Neural cell (in vitro differentiated cells): Measurements from ENCODE around the gene MSI2. TPM values are rescaled to one million over a fixed set of nuclear protein-coding genes. Genes with fewer than 3 reads are reported as not detected.

Experiments used
- H2AFZ ChIP-seq: fragments of 200-600, 300-800 bp; sonication (generic), shearing (Covaris generic); 2 replicates; pipeline ENCODE4 v1.6.0; 2014; ENCODE audit warnings: low read depth, mild to moderate bottlenecking, antibody characterized with exemption, low read length, moderate library complexity
- H3F3A ChIP-seq: fragments of 200-600 bp; shearing (Covaris generic); 2 replicates; pipeline ENCODE4 v1.6.1; 2016; ENCODE audit warnings: mild to moderate bottlenecking, moderate library complexity, mixed read lengths, antibody characterized with exemption, low read length; ENCODE audit not compliant: insufficient read depth, poor library complexity, severe bottlenecking
- H3K27ac ChIP-seq: fragments of 200-600, 300-800 bp; sonication (generic), shearing (Covaris generic); 2 replicates; pipeline ENCODE4 v1.5.1; 2014; ENCODE audit warnings: mild to moderate bottlenecking, low read length, moderate library complexity
- H3K27me3 ChIP-seq: fragments of 300-800, 200-600 bp; sonication (generic), shearing (Covaris generic); 2 replicates; pipeline ENCODE4 v1.6.0; 2014; ENCODE audit warnings: mild to moderate bottlenecking, low read depth, low read length, moderate library complexity; ENCODE audit not compliant: insufficient read depth
- H3K36me3 ChIP-seq: fragments of 300-800, 200-600 bp; sonication (generic), shearing (Covaris generic); 2 replicates; pipeline ENCODE4 v1.5.1; 2014; ENCODE audit warnings: mild to moderate bottlenecking, antibody characterized with exemption, low read length, moderate library complexity; ENCODE audit not compliant: insufficient read depth
- H3K4me2 ChIP-seq: fragments of 300-800, 200-600 bp; sonication (generic), shearing (Covaris generic); 2 replicates; pipeline ENCODE4 v1.6.0; 2014; ENCODE audit warnings: mild to moderate bottlenecking, low read length
- H3K4me3 ChIP-seq: fragments of 300-800, 200-600 bp; sonication (generic), shearing (Covaris generic); 2 replicates; pipeline ENCODE4 v1.5.1; 2014; ENCODE audit warnings: mild to moderate bottlenecking, low read length, moderate library complexity
- H3K79me2 ChIP-seq: fragments of 200-600 bp; shearing (Covaris generic); replicated peaks from 2 replicates; pipeline ENCODE4 v1.6.0; 2014; ENCODE audit warnings: mild to moderate bottlenecking, low read length, moderate library complexity; ENCODE audit not compliant: insufficient read depth
- H3K9ac ChIP-seq: fragments of 300-800, 200-600 bp; sonication (generic), shearing (Covaris generic); 2 replicates; pipeline ENCODE4 v1.6.1; 2016; ENCODE audit warnings: mild to moderate bottlenecking, low read length, mixed read lengths
- H3K9me2 ChIP-seq: fragments of 200-600 bp; shearing (Covaris generic); 2 replicates; pipeline ENCODE4 v1.6.1; 2016; ENCODE audit warnings: mild to moderate bottlenecking, low read length, mixed read lengths; ENCODE audit not compliant: insufficient read depth
- H3K9me3 ChIP-seq: fragments of 200-600, 300-800 bp; sonication (generic), shearing (Covaris generic); 2 replicates; pipeline ENCODE4 v1.6.1; 2016; ENCODE audit warnings: mild to moderate bottlenecking, mixed run types, low read length, moderate library complexity, mixed read lengths
- H4K20me1 ChIP-seq: fragments of 200-600 bp; shearing (Covaris generic); 2 replicates; pipeline ENCODE4 v1.6.1; 2016; ENCODE audit warnings: mild to moderate bottlenecking, mixed run types; ENCODE audit not compliant: insufficient read depth
- EP300 ChIP-seq: fragments of 450-650 bp; conservative IDR thresholded peaks from 2 replicates; pipeline ENCODE4 v1.6.1; 2014; ENCODE audit warnings: antibody characterized with exemption, mild to moderate bottlenecking, moderate library complexity; ENCODE audit not compliant: poor library complexity, severe bottlenecking
- EZH2 ChIP-seq: fragments of 200-600, 300-800 bp; shearing (Covaris generic), sonication (generic); IDR thresholded peaks from 2 replicates; pipeline ENCODE4 v1.6.1; 2014; ENCODE audit warnings: antibody characterized with exemption, low read length, borderline replicate concordance, mild to moderate bottlenecking; ENCODE audit not compliant: insufficient read depth, poor library complexity, severe bottlenecking
- MXI1 ChIP-seq: fragments of 450-650 bp; conservative IDR thresholded peaks from 2 replicates; pipeline ENCODE4 v1.6.1; 2014; ENCODE audit warnings: antibody characterized with exemption, mild to moderate bottlenecking; ENCODE audit not compliant: poor library complexity, severe bottlenecking
- POLR2AphosphoS5 ChIP-seq: IDR thresholded peaks from 2 replicates; pipeline ENCODE4 v1.6.1; 2012
- RAD21 ChIP-seq: fragments of 450-650 bp; conservative IDR thresholded peaks from 2 replicates; pipeline ENCODE4 v1.6.1; 2014; ENCODE audit warnings: antibody characterized with exemption, mild to moderate bottlenecking, moderate library complexity
- REST ChIP-seq: IDR thresholded peaks from 2 replicates; pipeline ENCODE4 v1.6.1; 2012; ENCODE audit warnings: borderline replicate concordance
- SMC3 ChIP-seq: fragments of 450-650 bp; conservative IDR thresholded peaks from 2 replicates; pipeline ENCODE4 v1.6.1; 2014; ENCODE audit warnings: antibody characterized with exemption, mild to moderate bottlenecking, moderate library complexity; ENCODE audit not compliant: poor library complexity
- TAF1 ChIP-seq: IDR thresholded peaks from 2 replicates; pipeline ENCODE4 v1.6.1; 2012; ENCODE audit warnings: low read depth
- polyA plus RNA-seq: library from polyadenylated mRNA; depleted of rRNA; stranded (reverse); fragments of >200 nt; gene quantifications from 2 replicates; pipeline ENCODE4 v1.2.3, GENCODE V29; 2014
- TF ChIP-seq, protein P1 (sequence below): fragments of 450-650 bp; IDR thresholded peaks from 2 replicates; pipeline ENCODE4 v1.5.1; 2014; ENCODE audit warnings: antibody characterized with exemption, mild to moderate bottlenecking, moderate library complexity; ENCODE audit not compliant: poor library complexity, severe bottlenecking

Gene MSI2
- polyA plus RNA-seq, 1 donor from 2014 or later = 61.4 TPM

GRCh38 chr17:57342963-57343589, 86.8 kb downstream of the MSI2 start:
- H3K9me3 ChIP-seq = no peaks in the 10 kb centered on the region
- peaks cover 7% of the 10 kb centered on the region for H3K36me3 ChIP-seq
- no peak overlapping the region for H2AFZ ChIP-seq
- H3F3A ChIP-seq = no peaks in the 10 kb centered on the region
- H3K27me3 ChIP-seq = no peaks in the 10 kb centered on the region
- no peak overlapping the region for H3K4me2 ChIP-seq
- H3K9me2 ChIP-seq = no peaks in the 10 kb centered on the region
- no peak overlapping the region for H3K27ac ChIP-seq
- TF ChIP-seq REST = no peak
- TF ChIP-seq EZH2 = no peak
- TF ChIP-seq SMC3 = no peak
- no peak for TF ChIP-seq POLR2AphosphoS5
- no peak for TF ChIP-seq EP300
- no peak for TF ChIP-seq TAF1
- TF ChIP-seq, protein P1, sequence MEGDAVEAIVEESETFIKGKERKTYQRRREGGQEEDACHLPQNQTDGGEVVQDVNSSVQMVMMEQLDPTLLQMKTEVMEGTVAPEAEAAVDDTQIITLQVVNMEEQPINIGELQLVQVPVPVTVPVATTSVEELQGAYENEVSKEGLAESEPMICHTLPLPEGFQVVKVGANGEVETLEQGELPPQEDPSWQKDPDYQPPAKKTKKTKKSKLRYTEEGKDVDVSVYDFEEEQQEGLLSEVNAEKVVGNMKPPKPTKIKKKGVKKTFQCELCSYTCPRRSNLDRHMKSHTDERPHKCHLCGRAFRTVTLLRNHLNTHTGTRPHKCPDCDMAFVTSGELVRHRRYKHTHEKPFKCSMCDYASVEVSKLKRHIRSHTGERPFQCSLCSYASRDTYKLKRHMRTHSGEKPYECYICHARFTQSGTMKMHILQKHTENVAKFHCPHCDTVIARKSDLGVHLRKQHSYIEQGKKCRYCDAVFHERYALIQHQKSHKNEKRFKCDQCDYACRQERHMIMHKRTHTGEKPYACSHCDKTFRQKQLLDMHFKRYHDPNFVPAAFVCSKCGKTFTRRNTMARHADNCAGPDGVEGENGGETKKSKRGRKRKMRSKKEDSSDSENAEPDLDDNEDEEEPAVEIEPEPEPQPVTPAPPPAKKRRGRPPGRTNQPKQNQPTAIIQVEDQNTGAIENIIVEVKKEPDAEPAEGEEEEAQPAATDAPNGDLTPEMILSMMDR = no peak
- no peak for TF ChIP-seq RAD21
- H4K20me1 ChIP-seq = no peaks in the 10 kb centered on the region
- no peak overlapping the region for H3K4me3 ChIP-seq
- peaks cover 43% of the 10 kb centered on the region for H3K79me2 ChIP-seq
- no peak overlapping the region for H3K9ac ChIP-seq

DNA sequence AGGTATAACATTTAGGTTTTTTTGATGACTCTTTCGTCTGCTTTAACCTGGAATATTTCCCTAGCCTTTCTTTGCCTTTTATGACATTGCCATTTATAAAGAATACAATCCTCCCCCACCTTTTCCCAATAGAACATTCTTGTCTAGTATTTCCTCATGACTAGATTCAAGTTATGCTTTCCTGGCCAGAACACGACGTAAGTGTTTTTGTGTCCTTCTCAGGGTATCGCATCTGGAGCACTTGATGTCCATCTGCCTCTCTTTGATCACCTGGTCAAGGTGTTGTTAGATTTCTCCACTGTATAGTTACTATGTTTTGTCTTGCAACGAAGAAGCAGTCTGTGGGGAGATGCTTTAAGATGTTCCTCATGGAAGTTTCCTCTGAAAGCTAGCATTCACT, 87.4 kb downstream of the MSI2 start:
- Histone ChIP-seq H3K27ac (no peak overlapping the region), H3K36me3 (peaks cover 8% of the 10 kb centered on the region), H3K4me3 (no peak overlapping the region), H4K20me1 (no peaks in the 10 kb centered on the region), H3K9me2 (no peaks in the 10 kb centered on the region), H3F3A (no peaks in the 10 kb centered on the region), H3K9ac (no peak overlapping the region), H3K27me3 (no peaks in the 10 kb centered on the region), H3K4me2 (no peak overlapping the region), H3K9me3 (no peaks in the 10 kb centered on the region), H3K79me2 (peaks cover 43% of the 10 kb centered on the region), H2AFZ (no peak overlapping the region)
- no peak for TF ChIP-seq TAF1
- TF ChIP-seq RAD21 = no peak
- TF ChIP-seq EZH2 = no peak
- TF ChIP-seq EP300 = no peak
- no peak for TF ChIP-seq POLR2AphosphoS5
- TF ChIP-seq, protein P1 = no peak
- no peak for TF ChIP-seq SMC3
- TF ChIP-seq REST = no peak
- TF ChIP-seq MXI1 = no peak
